ENCODE measurements around the gene C11orf52. TPM values are rescaled to one million over a fixed set of nuclear protein-coding genes. Genes with fewer than 3 reads are reported as not detected.

The C11orf52 gene, protein sequence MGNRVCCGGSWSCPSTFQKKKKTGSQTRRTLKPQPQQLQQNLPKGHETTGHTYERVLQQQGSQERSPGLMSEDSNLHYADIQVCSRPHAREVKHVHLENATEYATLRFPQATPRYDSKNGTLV
- not detected for total RNA-seq

- no peak for TF ChIP-seq CTCF (IDR thresholded peaks at IDR 0.05)
- ChIA-PET CTCF (no interaction called here), POLR2A (no interaction called here)
- no peak for DNase-seq
- Mint-ChIP-seq H3K27me3 (peaks cover 21% of the 10 kb centered on the region), H3K36me3 (ENCODE audit: low read depth) (no peaks in the 10 kb centered on the region), H3K9me3 (no peaks in the 10 kb centered on the region), H3K27ac (no peak within 1 kb of the TSS), H3K4me3 (no peak within 1 kb of the TSS), H3K4me1 (ENCODE audit: low read depth) (peaks cover 5% of the 10 kb centered on the region)
- no peak for ATAC-seq
- intact Hi-C loops (cut with micrococcal nuclease) = no loop called here
Measured at GRCh38 chr11:111918390-111919256, at the start of gene C11orf52. Gene C11orf52 (plus strand): TSS chr11:111918913. CDS start chr11:111918973, 60 bp downstream.

GRCh38 chr11:111870113-111870512 lies 48.6 kb upstream of the C11orf52 start:
- peak overlapping the region; percentile 51 for H3K4me3 Mint-ChIP-seq
- DNase-seq = no peak
- no peak for TF ChIP-seq CTCF (IDR thresholded peaks at IDR 0.05)
- intact Hi-C loops (cut with micrococcal nuclease) = loop anchor here (10.0 kb wide), 1 partner anchor 215 kb away; the partner anchor contains the start of genes SDHD and TIMM8B
- H3K27me3 Mint-ChIP-seq = no peaks in the 10 kb centered on the region
- peaks cover 38% of the 10 kb centered on the region for H3K36me3 Mint-ChIP-seq (ENCODE audit: low read depth)
- CTCF ChIA-PET = interaction anchor here (0.8 to 2.6 kb wide), 12 partner anchors 9 to 339 kb away, joined by 3 to 22 read pairs (median 4); no protein-coding TSS in a partner anchor
- no peak overlapping the region for H3K27ac Mint-ChIP-seq
- H3K9me3 Mint-ChIP-seq = no peaks in the 10 kb centered on the region
- POLR2A ChIA-PET = interaction anchor here (1.1 to 2.8 kb wide), 5 partner anchors 9 to 56 kb away, joined by 3 to 11 read pairs (median 5); partner anchors contain the start of gene CFAP68
- no peak for ATAC-seq
- H3K4me1 Mint-ChIP-seq (ENCODE audit: low read depth) = peaks cover 27% of the 10 kb centered on the region

DNA sequence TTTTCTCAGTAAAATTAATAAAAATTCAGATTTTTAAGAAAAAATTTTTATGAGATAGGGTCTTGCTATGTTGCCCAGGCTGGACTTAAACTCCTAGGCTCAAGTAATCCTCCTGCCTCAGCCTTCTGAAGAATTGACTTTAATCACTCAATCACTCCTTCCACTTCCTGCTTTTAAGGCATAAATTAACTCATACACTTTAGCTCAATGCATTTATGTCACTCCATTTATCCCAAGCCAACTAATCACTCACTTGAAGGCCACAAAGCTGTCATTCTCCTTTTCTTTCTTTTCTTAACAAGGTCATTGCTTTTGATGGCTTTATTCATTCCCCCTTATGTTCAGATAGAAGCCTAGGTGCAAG lies 48.2 kb upstream of the C11orf52 start:
- Mint-ChIP-seq H3K27ac (peak overlapping the region; percentile 89), H3K4me1 (ENCODE audit: low read depth) (peaks cover 27% of the 10 kb centered on the region), H3K36me3 (ENCODE audit: low read depth) (peaks cover 38% of the 10 kb centered on the region), H3K27me3 (no peaks in the 10 kb centered on the region), H3K9me3 (no peaks in the 10 kb centered on the region), H3K4me3 (peak overlapping the region; percentile 94)
- DNase-seq (no peak), ATAC-seq (peak; percentile 14)
- CTCF ChIA-PET = interaction anchor here (0.8 to 2.6 kb wide), 13 partner anchors 9 to 339 kb away, joined by 3 to 22 read pairs (median 4); no protein-coding TSS in a partner anchor
- intact Hi-C loops (cut with micrococcal nuclease) = loop anchor here (10.0 kb wide), 1 partner anchor 214 kb away; the partner anchor contains the start of genes SDHD and TIMM8B
- no peak for TF ChIP-seq CTCF (IDR thresholded peaks at IDR 0.05)
- POLR2A ChIA-PET = interaction anchor here (1.1 to 2.8 kb wide), 5 partner anchors 9 to 56 kb away, joined by 3 to 11 read pairs (median 5); partner anchors contain the start of gene CFAP68

- Mint-ChIP-seq H3K4me1 (ENCODE audit: low read depth) (peaks cover 27% of the 10 kb centered on the region), H3K36me3 (ENCODE audit: low read depth) (peaks cover 38% of the 10 kb centered on the region), H3K27ac (peak within 1 kb of the TSS; percentile 91), H3K4me3 (peak within 1 kb of the TSS; percentile 94), H3K27me3 (no peaks in the 10 kb centered on the region), H3K9me3 (no peaks in the 10 kb centered on the region)
- ChIA-PET POLR2A (interaction anchor here (1.1 to 2.8 kb wide), 5 partner anchors 9 to 55 kb away, joined by 3 to 11 read pairs (median 5); partner anchors contain the start of gene CFAP68), CTCF (interaction anchor here (0.6 to 2.6 kb wide), 20 partner anchors 9 to 340 kb away, joined by 3 to 22 read pairs (median 4); partner anchors contain the start of gene PPP2R1B)
- DNase-seq (peak; percentile 92), ATAC-seq (peak; percentile 91)
- intact Hi-C loops (cut with micrococcal nuclease) = loop anchor here (10.0 kb wide), 1 partner anchor 214 kb away; the partner anchor contains the start of genes SDHD and TIMM8B
- peak; percentile 21 for TF ChIP-seq CTCF (IDR thresholded peaks at IDR 0.05)
Measured at GRCh38 chr11:111870886-111871692, 47.6 kb upstream of the C11orf52 start, which contains the start of gene ALG9. Gene ALG9 (minus strand): TSS chr11:111871581. CDS start chr11:111871482, 99 bp downstream.

All from activated CD8-positive, alpha-beta T cell treated with anti-CD3 and anti-CD28 coated beads for 36 hours (primary cell).